Measurements from ENCODE around the gene SLC6A20.

GRCh38 chr3:45792516-45793172 lies 3.7 kb downstream of the SLC6A20 start:
- no peak for TF ChIP-seq ZNF114 (CRISPR knock-in tag; IDR thresholded peaks at IDR 0.05)
- no peak for TF ChIP-seq CTCF (conservative IDR thresholded peaks at IDR 0.05; ENCODE audit: low read depth in 2 of 2)
